ENCODE measurements around the gene SEC24A. TPM values are rescaled to one million over a fixed set of nuclear protein-coding genes. Genes with fewer than 3 reads are reported as not detected.
A peak's percentile ranks its signal among the peaks of the same experiment; 100 is the strongest.

Gene SEC24A
- total RNA-seq, 2 experiments from 2014 or later = 5.6 to 20.5 TPM

DNA sequence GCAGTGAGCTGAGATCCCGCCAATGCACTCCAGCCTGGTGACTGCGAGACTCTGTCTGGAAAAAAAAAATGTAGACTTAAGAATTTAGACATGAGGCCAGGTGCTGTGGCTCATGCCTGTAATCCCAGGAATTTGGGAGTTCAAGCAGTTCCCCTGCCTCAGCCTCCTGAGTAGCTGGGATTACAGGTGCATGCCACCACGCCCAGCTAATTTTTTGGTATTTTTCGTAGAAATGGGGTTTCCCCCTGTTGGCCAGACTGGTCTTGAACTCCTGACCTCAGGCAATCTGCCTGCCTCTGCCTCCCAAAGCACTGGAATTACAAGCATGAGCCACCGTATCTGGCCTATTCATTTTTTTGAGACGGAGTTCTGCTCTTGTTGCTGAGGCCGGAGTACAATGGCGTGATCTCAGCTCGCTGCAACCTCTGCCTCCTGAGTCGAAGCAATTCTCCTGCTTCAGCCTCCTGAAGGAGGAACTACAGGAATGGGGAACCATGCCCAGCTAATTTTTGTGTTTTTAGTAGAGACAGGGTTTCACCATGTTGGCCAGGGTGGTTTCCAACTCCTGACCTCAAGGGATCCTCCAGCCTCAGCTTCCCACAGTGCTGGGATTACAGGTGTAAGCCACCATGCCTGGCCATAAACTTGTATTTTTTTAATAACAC lies 124.0 kb downstream of the SEC24A start:
- Histone ChIP-seq H3K4me3 (ENCODE audit: low read depth, low read length, poor library complexity, severe bottlenecking) (no peak overlapping the region), H3K79me2 (ENCODE audit: insufficient read depth, low read depth, low read length) (no peaks in the 10 kb centered on the region), H3K4me1 (ENCODE audit: insufficient read depth, low read length, poor library complexity, severe bottlenecking) (peaks cover 7% of the 10 kb centered on the region), H3K27ac (ENCODE audit: low read depth, low read length, poor library complexity, severe bottlenecking) (no peak overlapping the region), H4K20me1 (ENCODE audit: insufficient read depth, low read length) (no peaks in the 10 kb centered on the region), H3K9me2 (ENCODE audit: insufficient read depth, low read length) (no peaks in the 10 kb centered on the region), H3K9me3 (ENCODE audit: low read length) (no peaks in the 10 kb centered on the region), H3K4me2 (ENCODE audit: low read length) (no peak overlapping the region), H2AFZ (ENCODE audit: low read length) (no peak overlapping the region), H3K36me3 (ENCODE audit: insufficient read depth, low read length) (peaks cover 99% of the 10 kb centered on the region)
- no peak for DNase-seq (ENCODE audit: low spot score)
- ChIA-PET POLR2A (no interaction called here), CTCF (ENCODE audit: unreplicated experiment) (no interaction called here)
- TF ChIP-seq EZH2phosphoT487 (IDR thresholded peaks at IDR 0.05; ENCODE audit: borderline replicate concordance, low read depth, low read length) = no peak
- TF ChIP-seq, protein P1, sequence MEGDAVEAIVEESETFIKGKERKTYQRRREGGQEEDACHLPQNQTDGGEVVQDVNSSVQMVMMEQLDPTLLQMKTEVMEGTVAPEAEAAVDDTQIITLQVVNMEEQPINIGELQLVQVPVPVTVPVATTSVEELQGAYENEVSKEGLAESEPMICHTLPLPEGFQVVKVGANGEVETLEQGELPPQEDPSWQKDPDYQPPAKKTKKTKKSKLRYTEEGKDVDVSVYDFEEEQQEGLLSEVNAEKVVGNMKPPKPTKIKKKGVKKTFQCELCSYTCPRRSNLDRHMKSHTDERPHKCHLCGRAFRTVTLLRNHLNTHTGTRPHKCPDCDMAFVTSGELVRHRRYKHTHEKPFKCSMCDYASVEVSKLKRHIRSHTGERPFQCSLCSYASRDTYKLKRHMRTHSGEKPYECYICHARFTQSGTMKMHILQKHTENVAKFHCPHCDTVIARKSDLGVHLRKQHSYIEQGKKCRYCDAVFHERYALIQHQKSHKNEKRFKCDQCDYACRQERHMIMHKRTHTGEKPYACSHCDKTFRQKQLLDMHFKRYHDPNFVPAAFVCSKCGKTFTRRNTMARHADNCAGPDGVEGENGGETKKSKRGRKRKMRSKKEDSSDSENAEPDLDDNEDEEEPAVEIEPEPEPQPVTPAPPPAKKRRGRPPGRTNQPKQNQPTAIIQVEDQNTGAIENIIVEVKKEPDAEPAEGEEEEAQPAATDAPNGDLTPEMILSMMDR (conservative IDR thresholded peaks at IDR 0.05; ENCODE audit: low read length) = no peak
- BruUV-seq (replicated peaks) = no TSS peak
- intact Hi-C loops (cut with micrococcal nuclease; ENCODE audit: unreplicated experiment) = no loop called here

DNA sequence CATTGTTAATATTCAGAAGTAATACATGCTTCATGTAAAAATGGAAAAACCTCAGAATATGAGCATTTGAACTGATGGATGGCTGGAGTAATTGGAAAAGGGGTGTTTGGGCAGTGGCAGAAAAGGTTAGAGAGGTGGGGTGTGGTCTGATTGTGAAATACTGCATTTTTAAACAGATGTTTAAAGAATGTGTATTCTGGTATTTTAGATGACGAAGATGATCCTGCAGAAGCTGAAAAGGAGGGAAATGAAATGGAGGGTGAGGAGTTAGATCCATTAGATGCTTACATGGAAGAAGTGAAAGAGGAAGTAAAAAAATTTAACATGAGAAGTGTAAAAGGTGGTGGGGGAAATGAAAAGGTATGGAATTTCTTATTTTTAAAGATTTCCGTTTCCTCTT lies 128.8 kb downstream of the SEC24A start:
- Histone ChIP-seq H3K9me2 (ENCODE audit: insufficient read depth, low read length) (no peaks in the 10 kb centered on the region), H4K20me1 (ENCODE audit: insufficient read depth, low read length) (no peaks in the 10 kb centered on the region), H3K4me3 (ENCODE audit: low read depth, low read length, poor library complexity, severe bottlenecking) (no peak overlapping the region), H3K4me1 (ENCODE audit: insufficient read depth, low read length, poor library complexity, severe bottlenecking) (peaks cover 10% of the 10 kb centered on the region), H3K9me3 (ENCODE audit: low read length) (no peaks in the 10 kb centered on the region), H3K79me2 (ENCODE audit: insufficient read depth, low read depth, low read length) (no peaks in the 10 kb centered on the region), H3K36me3 (ENCODE audit: insufficient read depth, low read length) (peaks cover 92% of the 10 kb centered on the region), H3K4me2 (ENCODE audit: low read length) (no peak overlapping the region), H2AFZ (ENCODE audit: low read length) (no peak overlapping the region), H3K27ac (ENCODE audit: low read depth, low read length, poor library complexity, severe bottlenecking) (peak overlapping the region; percentile 13)
- TF ChIP-seq EZH2phosphoT487 (IDR thresholded peaks at IDR 0.05; ENCODE audit: borderline replicate concordance, low read depth, low read length) = no peak
- TF ChIP-seq, protein P1 (conservative IDR thresholded peaks at IDR 0.05; ENCODE audit: low read length) = no peak
- no peak for DNase-seq (ENCODE audit: low spot score)
- ChIA-PET POLR2A (interaction anchor here (0.6 to 1.0 kb wide), 7 partner anchors 17 to 459 kb away, joined by 3 to 5 read pairs (median 3); no protein-coding TSS in a partner anchor), CTCF (ENCODE audit: unreplicated experiment) (no interaction called here)
- intact Hi-C loops (cut with micrococcal nuclease; ENCODE audit: unreplicated experiment) = no loop called here
- no TSS peak for BruUV-seq (replicated peaks)

Small RNA genes lying within 50 kb of the gene (small RNA-seq; reads per million reads assigned to genes)
- gene RNU6-1164P = not detected
- not detected for gene RNU6-1311P
- not detected for gene RNU6-757P

Other genes starting within 250 kb of the SEC24A start
- gene CDKN2AIPNL, start 236.9 kb upstream of the SEC24A start, total RNA-seq (2014; rRNA removed; shearing (Covaris generic)) = 40.5 and 47.8 TPM in 2 replicates
- 45.7 and 45.8 TPM in 2 replicates for gene CDKN2AIPNL, start 236.9 kb upstream of the SEC24A start, total RNA-seq (2022)
- 32.3 and 37.6 TPM in 2 replicates for gene JADE2, start 123.1 kb upstream of the SEC24A start, total RNA-seq (2014; rRNA removed; shearing (Covaris generic))
- 67.0 and 70.5 TPM in 2 replicates for gene JADE2, start 123.1 kb upstream of the SEC24A start, total RNA-seq (2022)
- 24.0 and 28.6 TPM in 2 replicates for gene SAR1B, start 16.0 kb upstream of the SEC24A start, total RNA-seq (2014; rRNA removed; shearing (Covaris generic))
- gene SAR1B, start 16.0 kb upstream of the SEC24A start, total RNA-seq (2022) = 39.7 and 42.9 TPM in 2 replicates
- 27.3 and 28.5 TPM in 2 replicates for gene CAMLG, start 89.8 kb downstream of the SEC24A start, total RNA-seq (2014; rRNA removed; shearing (Covaris generic))
- gene CAMLG, start 89.8 kb downstream of the SEC24A start, total RNA-seq (2022) = 36.6 and 37.9 TPM in 2 replicates
- 44.5 and 47.1 TPM in 2 replicates for gene DDX46, start 110.0 kb downstream of the SEC24A start, total RNA-seq (2014; rRNA removed; shearing (Covaris generic))
- gene DDX46, start 110.0 kb downstream of the SEC24A start, total RNA-seq (2022) = 78.8 and 80.6 TPM in 2 replicates
- 28.4 and 36.7 TPM in 2 replicates for gene C5orf24, start 197.2 kb downstream of the SEC24A start, total RNA-seq (2014; rRNA removed; shearing (Covaris generic))
- gene C5orf24, start 197.2 kb downstream of the SEC24A start, total RNA-seq (2022) = 33.8 and 42.4 TPM in 2 replicates
- gene TXNDC15, start 225.6 kb downstream of the SEC24A start, total RNA-seq (2014; rRNA removed; shearing (Covaris generic)) = 20.6 and 43.5 TPM in 2 replicates
- gene TXNDC15, start 225.6 kb downstream of the SEC24A start, total RNA-seq (2022) = 31.1 and 37.9 TPM in 2 replicates

Data from OCI-LY7 (cell line).